Liver (tissue), 9 donors: ENCODE results near the gene SPAG9. TPM values are rescaled to one million over a fixed set of nuclear protein-coding genes. Genes with fewer than 3 reads are reported as not detected.

ENCODE experiments used
- DNase-seq: peaks from one replicate; pipeline ENCODE4 v3.0.0-alpha.2; 2017; ENCODE audit warnings: low spot score
- H3K27ac ChIP-seq, 2 donors: one replicate each; pipeline ENCODE4 v1.7.0; 2013; ENCODE audit warnings: inconsistent platforms in 2 of 2, low read length in 2 of 2, control low read depth in 1 of 2, low read depth in 1 of 2, mild to moderate bottlenecking in 1 of 2
- H3K27me3 ChIP-seq, 4 donors: one replicate each; pipeline versions ENCODE4 v1.6.1 to v1.7.0; 2013; ENCODE audit warnings: low read length in 3 of 4, inconsistent platforms in 1 of 4, mild to moderate bottlenecking in 1 of 4, moderate library complexity in 1 of 4; ENCODE audit not compliant: control insufficient read depth in 4 of 4, insufficient read depth in 4 of 4
- H3K36me3 ChIP-seq, 4 donors: one replicate each; pipeline versions ENCODE4 v1.6.1 to v1.7.0; 2013; ENCODE audit warnings: low read length in 3 of 4, mild to moderate bottlenecking in 3 of 4, low read depth in 1 of 4, moderate library complexity in 1 of 4; ENCODE audit not compliant: control insufficient read depth in 4 of 4, insufficient read depth in 3 of 4
- H3K4me1 ChIP-seq, 4 donors: one replicate each; pipeline versions ENCODE4 v1.6.1 to v1.7.0; 2013; ENCODE audit warnings: low read length in 3 of 4, mild to moderate bottlenecking in 3 of 4, moderate library complexity in 1 of 4; ENCODE audit not compliant: control insufficient read depth in 4 of 4, insufficient read depth in 4 of 4
- H3K4me3 ChIP-seq, 3 donors: one replicate each; pipeline versions ENCODE4 v1.6.1 to v1.7.0; 2013; ENCODE audit warnings: low read length in 3 of 3, control low read depth in 1 of 3, low read depth in 1 of 3, mild to moderate bottlenecking in 1 of 3
- H3K9ac ChIP-seq, 2 donors: one replicate each; pipeline ENCODE4 v1.7.0; 2013; ENCODE audit warnings: low read length in 2 of 2, mild to moderate bottlenecking in 2 of 2, moderate library complexity in 2 of 2, control low read depth in 1 of 2, low read depth in 1 of 2
- H3K9me3 ChIP-seq, 4 donors: one replicate each; pipeline versions ENCODE4 v1.6.1 to v1.7.0; 2013; ENCODE audit warnings: low read length in 3 of 4; ENCODE audit not compliant: control insufficient read depth in 4 of 4
- CTCF ChIP-seq: fragments of 150-350 bp; IDR thresholded peaks from 2 replicates; pipeline ENCODE4 v1.5.1; 2017; ENCODE audit warnings: improper control_type of control experiment, low read depth, low read length; ENCODE audit not compliant: missing input control
- EGR1 ChIP-seq, 2 donors: IDR thresholded peaks; 2 replicates each; pipeline ENCODE4 v1.6.1; 2016 to 2018; ENCODE audit warnings: antibody characterized with exemption in 2 of 2, low read depth in 2 of 2
- FOXA1 ChIP-seq: IDR thresholded peaks from 2 replicates; pipeline ENCODE4 v1.6.1; 2016; ENCODE audit warnings: antibody characterized with exemption
- FOXA2 ChIP-seq: IDR thresholded peaks from 2 replicates; pipeline ENCODE4 v1.6.1; 2016; ENCODE audit warnings: antibody characterized with exemption
- GABPA ChIP-seq, 2 donors: IDR thresholded peaks in 1 of 2; conservative IDR thresholded peaks in 1 of 2; 2 replicates each; pipeline ENCODE4 v1.6.1; 2016; ENCODE audit warnings: antibody characterized with exemption in 2 of 2, mild to moderate bottlenecking in 1 of 2, moderate library complexity in 1 of 2
- HNF4A ChIP-seq, 2 donors: conservative IDR thresholded peaks; 2 replicates each; pipeline ENCODE4 v1.6.1; 2016; ENCODE audit warnings: antibody characterized with exemption in 2 of 2, mild to moderate bottlenecking in 2 of 2
- HNF4G ChIP-seq: IDR thresholded peaks from 2 replicates; pipeline ENCODE4 v1.6.1; 2016; ENCODE audit warnings: antibody characterized with exemption
- JUND ChIP-seq, 2 donors: IDR thresholded peaks; 2 replicates each; pipeline ENCODE4 v1.6.1; 2016; ENCODE audit warnings: antibody characterized with exemption in 2 of 2
- NR2F2 ChIP-seq: IDR thresholded peaks from 2 replicates; pipeline ENCODE4 v1.6.1; 2016; ENCODE audit warnings: antibody characterized with exemption
- RAD21 ChIP-seq, 2 donors: IDR thresholded peaks; 2 replicates each; pipeline ENCODE4 v1.6.1; 2016; ENCODE audit warnings: antibody characterized with exemption in 2 of 2, mild to moderate bottlenecking in 2 of 2
- REST ChIP-seq: IDR thresholded peaks from 2 replicates; pipeline ENCODE4 v1.6.1; 2016; ENCODE audit warnings: antibody characterized with exemption, mild to moderate bottlenecking
- RXRA ChIP-seq, 2 donors: IDR thresholded peaks; 2 replicates each; pipeline ENCODE4 v1.6.1; 2017 to 2018; ENCODE audit warnings: antibody characterized with exemption in 2 of 2, mild to moderate bottlenecking in 1 of 2
- SP1 ChIP-seq: IDR thresholded peaks from 2 replicates; pipeline ENCODE4 v1.6.1; 2018; ENCODE audit warnings: antibody characterized with exemption, mild to moderate bottlenecking
- TAF1 ChIP-seq: conservative IDR thresholded peaks from 2 replicates; pipeline ENCODE4 v1.6.1; 2016; ENCODE audit warnings: antibody characterized with exemption, mild to moderate bottlenecking
- YY1 ChIP-seq: IDR thresholded peaks from 2 replicates; pipeline ENCODE4 v1.6.1; 2016; ENCODE audit warnings: antibody characterized with exemption, mild to moderate bottlenecking
- WGBS: extraction: QIAGEN DNeasy Blood & Tissue Kit; methylation state at CpG from one replicate; pipeline ENCODE4 v1.1.7; 2013; 5-methylcytosine and 5-hydroxymethylcytosine counted together
- polyA plus RNA-seq, 2 donors: library from polyadenylated mRNA; stranded (reverse) in 1 of 2; unstranded in 1 of 2; fragments of 200-250 nt in 1 of 2; fragments of >200 nt in 1 of 2; fragmentation: Nextera tagmentation in 1 of 2; extraction: Ambion mirVana in 1 of 2; gene quantifications; one replicate each; pipeline versions ENCODE4 v1.2.1 to v1.2.3, GENCODE V29; 2013 to 2015
- total RNA-seq, 2 donors: library from RNA; depleted of rRNA; stranded (reverse); fragments of >200 nt; gene quantifications; one replicate each; pipeline ENCODE4 v1.2.3, GENCODE V29; 2014
- TF ChIP-seq, protein P1 (sequence below): IDR thresholded peaks from 2 replicates; pipeline ENCODE4 v1.6.1; 2016; ENCODE audit warnings: antibody characterized with exemption
- TF ChIP-seq, protein P2 (sequence below): IDR thresholded peaks from 2 replicates; pipeline ENCODE4 v1.6.1; 2016; ENCODE audit warnings: antibody characterized with exemption
- TF ChIP-seq, protein P3 (sequence below): IDR thresholded peaks from 2 replicates; pipeline ENCODE4 v1.6.1; 2016; ENCODE audit warnings: antibody characterized with exemption
- donor health status: healthy.
- donor health status: healthy.
- donor health status: healthy.
- donor health status: healthy.
- donor health status: healthy.

The SPAG9 gene
- total and polyA plus RNA-seq, 4 donors = 12.0 to 94.0 (median 18.4) TPM

DNA sequence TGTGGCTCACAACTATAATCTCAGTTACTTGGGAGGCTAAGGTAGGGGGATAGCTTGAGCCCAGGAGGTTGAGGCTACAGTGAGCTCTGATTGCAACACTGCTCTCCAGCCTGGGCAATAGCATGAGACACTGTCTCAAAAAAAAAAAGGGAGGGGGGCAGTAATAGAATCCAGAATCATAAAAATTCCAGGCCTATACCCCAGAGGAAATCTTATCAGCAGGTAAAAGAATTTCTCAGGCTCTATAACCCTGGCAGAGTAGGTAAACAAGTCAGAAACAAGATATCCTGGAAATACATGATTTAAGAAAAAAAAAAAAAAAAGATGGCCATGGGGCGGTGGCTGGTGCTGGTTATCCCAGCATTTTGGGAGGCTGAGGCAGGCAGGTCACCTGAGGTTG, 12.9 kb downstream of the SPAG9 start:
- Histone ChIP-seq H3K36me3 (peaks cover 0 to 2% (median 0%) of the 10 kb centered on the region in 4 donors), H3K27ac (no peak overlapping the region), H3K4me3 (no peak overlapping the region), H3K4me1 (peaks cover 25 to 50% (median 38%) of the 10 kb centered on the region in 4 donors), H3K9ac (no peak overlapping the region), H3K9me3 (no peaks in the 10 kb centered on the region), H3K27me3 (no peaks in the 10 kb centered on the region)
- 94% methylated on average over 1 of the region's 1 CpG for WGBS
- no peak for TF ChIP-seq HNF4A (conservative IDR thresholded peaks at IDR 0.05)
- TF ChIP-seq FOXA2 = no peak
- no peak for TF ChIP-seq HNF4G
- no peak for TF ChIP-seq NR2F2
- TF ChIP-seq, protein P1, sequence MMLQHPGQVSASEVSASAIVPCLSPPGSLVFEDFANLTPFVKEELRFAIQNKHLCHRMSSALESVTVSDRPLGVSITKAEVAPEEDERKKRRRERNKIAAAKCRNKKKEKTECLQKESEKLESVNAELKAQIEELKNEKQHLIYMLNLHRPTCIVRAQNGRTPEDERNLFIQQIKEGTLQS = no peak
- TF ChIP-seq RXRA (IDR thresholded peaks at IDR 0.05) = no peak
- TF ChIP-seq RAD21 (IDR thresholded peaks at IDR 0.05) = no peak
- TF ChIP-seq, protein P2, sequence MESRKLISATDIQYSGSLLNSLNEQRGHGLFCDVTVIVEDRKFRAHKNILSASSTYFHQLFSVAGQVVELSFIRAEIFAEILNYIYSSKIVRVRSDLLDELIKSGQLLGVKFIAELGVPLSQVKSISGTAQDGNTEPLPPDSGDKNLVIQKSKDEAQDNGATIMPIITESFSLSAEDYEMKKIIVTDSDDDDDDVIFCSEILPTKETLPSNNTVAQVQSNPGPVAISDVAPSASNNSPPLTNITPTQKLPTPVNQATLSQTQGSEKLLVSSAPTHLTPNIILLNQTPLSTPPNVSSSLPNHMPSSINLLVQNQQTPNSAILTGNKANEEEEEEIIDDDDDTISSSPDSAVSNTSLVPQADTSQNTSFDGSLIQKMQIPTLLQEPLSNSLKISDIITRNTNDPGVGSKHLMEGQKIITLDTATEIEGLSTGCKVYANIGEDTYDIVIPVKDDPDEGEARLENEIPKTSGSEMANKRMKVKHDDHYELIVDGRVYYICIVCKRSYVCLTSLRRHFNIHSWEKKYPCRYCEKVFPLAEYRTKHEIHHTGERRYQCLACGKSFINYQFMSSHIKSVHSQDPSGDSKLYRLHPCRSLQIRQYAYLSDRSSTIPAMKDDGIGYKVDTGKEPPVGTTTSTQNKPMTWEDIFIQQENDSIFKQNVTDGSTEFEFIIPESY = no peak
- TF ChIP-seq, protein P3, sequence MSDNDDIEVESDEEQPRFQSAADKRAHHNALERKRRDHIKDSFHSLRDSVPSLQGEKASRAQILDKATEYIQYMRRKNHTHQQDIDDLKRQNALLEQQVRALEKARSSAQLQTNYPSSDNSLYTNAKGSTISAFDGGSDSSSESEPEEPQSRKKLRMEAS = no peak
- TF ChIP-seq FOXA1 = no peak
- TF ChIP-seq SP1 = no peak
- no peak for TF ChIP-seq EGR1 (IDR thresholded peaks at IDR 0.05; ENCODE audit: low read depth in 2 of 2)
- no peak for TF ChIP-seq CTCF
- TF ChIP-seq GABPA (IDR thresholded peaks at IDR 0.05 in 1 of 2, conservative IDR thresholded peaks at IDR 0.05 in 1 of 2) = no peak
- TF ChIP-seq JUND (IDR thresholded peaks at IDR 0.05) = no peak
- DNase-seq = no peak

GRCh38 chr17:51103451-51103850, 17.2 kb downstream of the SPAG9 start:
- Histone ChIP-seq H3K9ac (peak overlapping the region; percentile 22 to 38), H3K27ac (peak overlapping the region; percentile 55 to 56), H3K36me3 (no peaks in the 10 kb centered on the region), H3K27me3 (no peaks in the 10 kb centered on the region), H3K4me3 (peak overlapping the region in 1 of 3 donors; percentile 20), H3K4me1 (peaks cover 29 to 61% (median 47%) of the 10 kb centered on the region in 4 donors), H3K9me3 (no peaks in the 10 kb centered on the region)
- DNase-seq = no peak
- 72% methylated on average over 2 of the region's 2 CpGs for WGBS
- TF ChIP-seq HNF4G (no peak), TAF1 (no peak), JUND (IDR thresholded peaks at IDR 0.05) (no peak), YY1 (no peak), SP1 (no peak), FOXA1 (no peak), NR2F2 (no peak), RAD21 (IDR thresholded peaks at IDR 0.05) (no peak), REST (no peak), HNF4A (conservative IDR thresholded peaks at IDR 0.05) (no peak), FOXA2 (no peak), GABPA (IDR thresholded peaks at IDR 0.05 in 1 of 2, conservative IDR thresholded peaks at IDR 0.05 in 1 of 2) (no peak), RXRA (IDR thresholded peaks at IDR 0.05) (no peak), CTCF (no peak)
- TF ChIP-seq, protein P2 = no peak
- TF ChIP-seq, protein P1 = no peak
- TF ChIP-seq, protein P3 = no peak
